CD4-positive, alpha-beta T cell (primary cell): ENCODE data around the gene BAX. TPM values are rescaled to one million over a fixed set of nuclear protein-coding genes. Genes with fewer than 3 reads are reported as not detected.
"Not testable (repeated sequence)": the region's sequence is repeated elsewhere in the genome, so short reads cannot be mapped to it uniquely, and the experiment has no call there.

Experiments used
- ATAC-seq: fragments of 200-7000 bp; cut with Tn5 transposase; one replicate; pipeline ENCODE4 v1.10.0; 2022; ENCODE audit warnings: mild to moderate bottlenecking; ENCODE audit not compliant: poor library complexity
- CTCF ChIA-PET: fragments of 350-600 bp; sonication (Branson Sonifier 250); formaldehyde crosslinking; loops from one replicate; lab custom pipeline; 2021; ENCODE audit warnings: antibody characterized with exemption, inconsistent platforms; lab: Charles Lee
- POLR2A ChIA-PET: fragments of 350-600 bp; sonication (Branson Sonifier 250); formaldehyde crosslinking; loops from one replicate; lab custom pipeline; 2021; ENCODE audit warnings: antibody characterized with exemption, inconsistent platforms; lab: Charles Lee
- DNase-seq, 14 experiments: peaks; one replicate each; pipeline ENCODE4 v3.0.0-alpha.2; 2013 to 2020; ENCODE audit warnings: mixed read lengths in 2 of 14
- H3K27ac ChIP-seq, 2 donors: one replicate each; pipeline versions ENCODE4 v1.5.1 to v1.7.0; 2013; ENCODE audit warnings: low read length in 2 of 2, low read depth in 1 of 2, mild to moderate bottlenecking in 1 of 2
- H3K27me3 ChIP-seq, 2 experiments: 1 replicate in 1 of 2; 2 replicates in 1 of 2; pipeline versions ENCODE4 v1.6.1 to v1.7.0; 2013; ENCODE audit warnings: low read length in 2 of 2, control low read depth in 1 of 2, mild to moderate bottlenecking in 1 of 2, moderate library complexity in 1 of 2; ENCODE audit not compliant: insufficient read depth in 2 of 2, control insufficient read depth in 1 of 2
- H3K36me3 ChIP-seq: one replicate; pipeline ENCODE4 v1.6.1; 2013; ENCODE audit warnings: low read length, control low read depth; ENCODE audit not compliant: insufficient read depth
- H3K4me1 ChIP-seq: one replicate; pipeline ENCODE4 v1.6.1; 2013; ENCODE audit warnings: low read length, control low read depth; ENCODE audit not compliant: insufficient read depth
- H3K4me3 ChIP-seq: one replicate; pipeline ENCODE4 v1.5.1; 2013; ENCODE audit warnings: mild to moderate bottlenecking, low read length, moderate library complexity
- H3K9me3 ChIP-seq, 2 experiments: 1 replicate in 1 of 2; 2 replicates in 1 of 2; pipeline versions ENCODE4 v1.6.1 to v1.7.0; 2013; ENCODE audit warnings: low read length in 2 of 2, mild to moderate bottlenecking in 2 of 2, control low read depth in 1 of 2, moderate library complexity in 1 of 2; ENCODE audit not compliant: control insufficient read depth in 1 of 2, insufficient read depth in 1 of 2
- H3K27ac Mint-ChIP-seq: one replicate; pipeline ENCODE4 v1.8.0; 2020; ENCODE audit warnings: mixed read lengths
- H3K27me3 Mint-ChIP-seq: one replicate; pipeline ENCODE4 v1.8.0; 2021; ENCODE audit warnings: mixed read lengths
- H3K36me3 Mint-ChIP-seq: one replicate; pipeline ENCODE4 v1.8.0; 2021; ENCODE audit warnings: low read depth, mixed read lengths
- H3K4me1 Mint-ChIP-seq: one replicate; pipeline ENCODE4 v1.8.0; 2021; ENCODE audit warnings: low read depth, mixed read lengths
- H3K4me3 Mint-ChIP-seq: one replicate; pipeline ENCODE4 v1.8.0; 2020; ENCODE audit warnings: mild to moderate bottlenecking, mixed read lengths
- H3K9me3 Mint-ChIP-seq: one replicate; pipeline ENCODE4 v1.8.0; 2020; ENCODE audit warnings: mixed read lengths
- intact Hi-C, 2 experiments: fragments of 100-400 bp; cut with DNase I in 1 of 2; cut with micrococcal nuclease in 1 of 2; formaldehyde crosslinking; loops; one replicate each; pipeline versions ENCODE4 v1.15.1 to v1.9.0; 2023 to 2025; cut with DNase I, micrococcal nuclease
- total RNA-seq, 174 experiments: library from RNA in 2 of 174; stranded (reverse) in 2 of 174; gene quantifications; one replicate each; pipeline ENCODE4 v1.2.3 and lab custom pipeline; 2021 to 2026
- TF ChIP-seq, protein P1 (sequence below): fragments of 200-600 bp; IDR thresholded peaks from one replicate; pipeline ENCODE4 v1.8.0; 2022; ENCODE audit warnings: antibody characterized with exemption, mild to moderate bottlenecking

BAX gene
- total RNA-seq, 2 experiments from 2014 or later = 52.9 to 60.4 TPM

DNA sequence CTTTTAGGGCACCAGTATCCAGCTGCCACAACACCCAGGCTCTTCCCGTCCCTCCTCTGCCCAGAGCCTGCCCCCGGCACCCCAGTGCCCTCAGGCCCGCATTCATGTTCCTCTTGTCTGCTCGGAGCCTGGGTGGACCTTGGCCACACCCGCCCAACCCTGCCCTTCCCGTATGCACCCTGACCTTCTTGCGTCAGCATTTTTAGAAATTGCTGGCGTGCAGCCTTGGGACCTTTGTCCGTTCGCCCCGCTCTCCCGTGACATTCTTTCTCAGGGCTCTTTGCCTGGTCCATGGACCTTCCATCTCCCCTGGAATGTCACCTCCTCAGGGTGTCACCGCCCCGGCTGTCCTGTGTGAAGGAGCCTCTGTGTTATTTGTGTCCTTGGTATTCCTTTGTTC, 47.0 kb upstream of the BAX start:
- DNase-seq (no peak), ATAC-seq (no peak)
- peaks cover 2% of the 10 kb centered on the region for H3K4me1 ChIP-seq
- intact Hi-C loops = no loop called here
- Mint-ChIP-seq H3K4me3 (no peak overlapping the region), H3K27ac (no peak overlapping the region), H3K4me1 (peaks cover 1% of the 10 kb centered on the region), H3K36me3 (peaks cover 72% of the 10 kb centered on the region), H3K9me3 (no peaks in the 10 kb centered on the region), H3K27me3 (no peaks in the 10 kb centered on the region)
- no peaks in the 10 kb centered on the region for H3K9me3 ChIP-seq
- H3K4me3 ChIP-seq = no peak overlapping the region
- H3K27me3 ChIP-seq = no peaks in the 10 kb centered on the region
- peaks cover 61% of the 10 kb centered on the region for H3K36me3 ChIP-seq
- POLR2A ChIA-PET = no interaction called here
- H3K27ac ChIP-seq = no peak overlapping the region
- TF ChIP-seq, protein P1, sequence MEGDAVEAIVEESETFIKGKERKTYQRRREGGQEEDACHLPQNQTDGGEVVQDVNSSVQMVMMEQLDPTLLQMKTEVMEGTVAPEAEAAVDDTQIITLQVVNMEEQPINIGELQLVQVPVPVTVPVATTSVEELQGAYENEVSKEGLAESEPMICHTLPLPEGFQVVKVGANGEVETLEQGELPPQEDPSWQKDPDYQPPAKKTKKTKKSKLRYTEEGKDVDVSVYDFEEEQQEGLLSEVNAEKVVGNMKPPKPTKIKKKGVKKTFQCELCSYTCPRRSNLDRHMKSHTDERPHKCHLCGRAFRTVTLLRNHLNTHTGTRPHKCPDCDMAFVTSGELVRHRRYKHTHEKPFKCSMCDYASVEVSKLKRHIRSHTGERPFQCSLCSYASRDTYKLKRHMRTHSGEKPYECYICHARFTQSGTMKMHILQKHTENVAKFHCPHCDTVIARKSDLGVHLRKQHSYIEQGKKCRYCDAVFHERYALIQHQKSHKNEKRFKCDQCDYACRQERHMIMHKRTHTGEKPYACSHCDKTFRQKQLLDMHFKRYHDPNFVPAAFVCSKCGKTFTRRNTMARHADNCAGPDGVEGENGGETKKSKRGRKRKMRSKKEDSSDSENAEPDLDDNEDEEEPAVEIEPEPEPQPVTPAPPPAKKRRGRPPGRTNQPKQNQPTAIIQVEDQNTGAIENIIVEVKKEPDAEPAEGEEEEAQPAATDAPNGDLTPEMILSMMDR = no peak
- CTCF ChIA-PET = no interaction called here

DNA sequence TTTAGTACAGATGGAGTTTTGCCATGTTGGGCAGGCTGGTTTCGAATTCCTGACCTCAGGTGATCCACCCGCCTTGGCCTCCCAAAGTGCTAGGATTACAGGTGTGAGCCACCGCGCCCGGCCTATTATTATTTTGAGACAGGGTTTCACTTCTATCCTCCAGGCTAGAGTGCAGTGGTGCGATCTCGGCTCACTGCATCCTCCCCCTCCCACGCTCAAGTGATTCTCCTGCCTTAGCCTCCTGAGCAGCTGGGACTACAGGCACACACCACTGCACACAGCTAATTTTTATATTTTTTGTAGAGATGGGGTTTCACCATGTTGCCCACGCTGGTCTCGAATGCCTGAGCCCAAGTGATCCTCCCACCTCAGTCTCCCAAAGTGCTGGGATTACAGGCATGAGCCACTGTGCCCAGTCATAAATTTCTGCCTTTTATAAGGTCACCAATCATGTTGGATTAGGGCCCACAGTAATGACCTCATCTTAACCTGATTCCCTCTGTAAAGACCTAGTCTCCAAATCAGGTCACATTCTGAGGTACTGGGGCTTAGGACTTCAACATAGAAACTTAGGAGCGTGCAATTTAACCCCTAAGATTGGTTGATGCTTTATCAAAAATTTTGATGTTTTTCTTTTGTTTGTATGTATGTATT, 45.1 kb upstream of the BAX start:
- H3K9me3 Mint-ChIP-seq, H3K4me1 Mint-ChIP-seq, H3K27ac ChIP-seq, H3K27me3 ChIP-seq, H3K4me3 ChIP-seq, H3K9me3 ChIP-seq, CTCF ChIA-PET, H3K4me1 ChIP-seq, H3K27me3 Mint-ChIP-seq, DNase-seq, H3K4me3 Mint-ChIP-seq, intact Hi-C loops, POLR2A ChIA-PET, H3K27ac Mint-ChIP-seq, ATAC-seq: not testable (repeated sequence)
- peaks cover 81% of the 10 kb centered on the region for H3K36me3 Mint-ChIP-seq
- H3K36me3 ChIP-seq = peaks cover 75% of the 10 kb centered on the region

DNA sequence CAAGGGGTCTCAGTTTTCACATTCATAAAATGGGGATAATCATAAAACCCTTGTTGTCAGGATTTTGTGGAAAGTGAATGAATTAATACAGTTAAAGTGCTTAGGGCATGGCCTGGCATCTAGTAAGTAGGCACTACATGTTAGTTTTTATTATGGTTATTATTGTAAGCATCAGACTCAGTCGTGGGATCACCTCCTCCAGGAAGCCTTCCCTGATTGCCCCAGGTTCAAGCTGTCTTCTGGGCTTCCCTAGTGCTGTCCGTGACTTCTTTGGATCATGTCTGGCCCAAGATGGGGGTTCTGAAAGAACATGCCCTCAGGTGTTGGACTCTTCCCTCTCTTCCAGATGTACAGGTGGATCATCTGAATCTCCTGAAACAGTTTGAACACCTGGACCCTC, 43.9 kb upstream of the BAX start:
- intact Hi-C loops = no loop called here
- Histone ChIP-seq H3K27me3 (no peaks in the 10 kb centered on the region), H3K36me3 (peaks cover 69% of the 10 kb centered on the region), H3K4me3 (no peak overlapping the region), H3K4me1 (no peaks in the 10 kb centered on the region), H3K9me3 (no peaks in the 10 kb centered on the region), H3K27ac (no peak overlapping the region)
- ChIA-PET POLR2A (no interaction called here), CTCF (no interaction called here)
- DNase-seq (no peak), ATAC-seq (no peak)
- Mint-ChIP-seq H3K4me1 (no peaks in the 10 kb centered on the region), H3K4me3 (no peak overlapping the region), H3K9me3 (no peaks in the 10 kb centered on the region), H3K36me3 (peaks cover 73% of the 10 kb centered on the region), H3K27ac (no peak overlapping the region), H3K27me3 (no peaks in the 10 kb centered on the region)
- TF ChIP-seq, protein P1 = no peak
